Activated naive CD8-positive, alpha-beta T cell treated with anti-CD3 and anti-CD28 coated beads, Interleukin-2, amount 10 ng/mL, durations not matched to agents 7 days and 5 days (primary cell): Measurements from ENCODE around the gene CNPY3. TPM values are rescaled to one million over a fixed set of nuclear protein-coding genes. Genes with fewer than 3 reads are reported as not detected.
"Not testable (repeated sequence)": the region's sequence is repeated elsewhere in the genome, so short reads cannot be mapped to it uniquely, and the experiment has no call there.

Experiments
- ATAC-seq: fragments of 150-1000 bp; cut with Tn5 transposase; one replicate; pipeline ENCODE4 v1.10.0; 2021; ENCODE audit warnings: low read depth, moderate library complexity
- POLR2A ChIA-PET: fragments of 350-600 bp; sonication (Branson Sonifier 250); formaldehyde crosslinking; loops from one replicate; lab custom pipeline; 2021; ENCODE audit warnings: antibody characterized with exemption; lab: Charles Lee
- DNase-seq: peaks from one replicate; pipeline ENCODE4 v3.0.0; 2021
- H3K27ac Mint-ChIP-seq: one replicate; pipeline ENCODE4 v1.8.0; 2022; ENCODE audit warnings: mild to moderate bottlenecking, mixed read lengths
- H3K27me3 Mint-ChIP-seq: one replicate; pipeline ENCODE4 v1.8.0; 2022; ENCODE audit warnings: mild to moderate bottlenecking, moderate library complexity, mixed read lengths
- H3K36me3 Mint-ChIP-seq: one replicate; pipeline ENCODE4 v1.8.0; 2021; ENCODE audit warnings: mild to moderate bottlenecking, mixed read lengths
- H3K4me1 Mint-ChIP-seq: one replicate; pipeline ENCODE4 v1.8.0; 2021; ENCODE audit warnings: mixed read lengths
- H3K4me3 Mint-ChIP-seq: one replicate; pipeline ENCODE4 v1.8.0; 2022; ENCODE audit warnings: mild to moderate bottlenecking, moderate library complexity, mixed read lengths
- H3K9me3 Mint-ChIP-seq: one replicate; pipeline ENCODE4 v1.8.0; 2021; ENCODE audit warnings: mixed read lengths
- total RNA-seq, 2 experiments: library from RNA; stranded (reverse); gene quantifications; one replicate each; pipeline ENCODE4 v1.2.3, GENCODE V29; 2021

Gene CNPY3
- total RNA-seq, 2 experiments from 2014 or later, result 90.8 to 91.4 TPM

GRCh38 chr6:42925248-42925857, 3.9 kb upstream of the CNPY3 start:
- Mint-ChIP-seq H3K4me3 (no peak overlapping the region), H3K27me3 (no peaks in the 10 kb centered on the region)
- POLR2A ChIA-PET, result interaction anchor here (1.3 kb wide), 1 partner anchor 257 kb away, joined by 3 read pairs; the partner anchor contains the start of gene CUL9

GRCh38 chr6:42929821-42930360, 611 bp downstream of the CNPY3 start:
- no peaks in the 10 kb centered on the region for H3K27me3 Mint-ChIP-seq
- peak overlapping the region; percentile 96 for H3K4me3 Mint-ChIP-seq
- POLR2A ChIA-PET, result interaction anchor here (0.6 to 3.5 kb wide), 31 partner anchors 11 to 699 kb away, joined by 3 to 66 read pairs (median 5); partner anchors contain the start of genes CUL7, CUL9, GTPBP2 and KLC4
- ATAC-seq, result no peak
- H3K36me3 Mint-ChIP-seq, result peaks cover 15% of the 10 kb centered on the region
- no peaks in the 10 kb centered on the region for H3K9me3 Mint-ChIP-seq
- H3K27ac Mint-ChIP-seq, result peak overlapping the region; percentile 99
- peaks cover 35% of the 10 kb centered on the region for H3K4me1 Mint-ChIP-seq
- no peak for DNase-seq

More at GRCh38 chr6:42925248-42925857, 3.9 kb upstream of the CNPY3 start:
- ATAC-seq (no peak), DNase-seq (no peak)
- H3K27ac Mint-ChIP-seq, result no peak overlapping the region
- peaks cover 5% of the 10 kb centered on the region for H3K36me3 Mint-ChIP-seq
- no peaks in the 10 kb centered on the region for H3K9me3 Mint-ChIP-seq
- H3K4me1 Mint-ChIP-seq, result peaks cover 9% of the 10 kb centered on the region

GRCh38 chr6:42932412-42932811, 3.1 kb downstream of the CNPY3 start:
- ATAC-seq, result no peak
- Mint-ChIP-seq H3K27ac (peak overlapping the region; percentile 51), H3K36me3 (peaks cover 20% of the 10 kb centered on the region), H3K9me3 (no peaks in the 10 kb centered on the region), H3K27me3 (no peaks in the 10 kb centered on the region), H3K4me3 (peak overlapping the region; percentile 96), H3K4me1 (peaks cover 37% of the 10 kb centered on the region)
- POLR2A ChIA-PET, result interaction anchor here (1.5 kb wide), 1 partner anchor 52 kb away, joined by 3 read pairs; the partner anchor contains the start of gene PPP2R5D
- no peak for DNase-seq

GRCh38 chr6:42933205-42933604, 3.9 kb downstream of the CNPY3 start:
- Mint-ChIP-seq H3K4me3 (peak overlapping the region; percentile 96), H3K4me1 (peaks cover 39% of the 10 kb centered on the region), H3K27ac (peak overlapping the region; percentile 7), H3K36me3 (peaks cover 24% of the 10 kb centered on the region), H3K27me3 (no peaks in the 10 kb centered on the region), H3K9me3 (no peaks in the 10 kb centered on the region)
- ATAC-seq (no peak), DNase-seq (no peak)
- POLR2A ChIA-PET, result interaction anchor here (1.5 kb wide), 1 partner anchor 51 kb away, joined by 3 read pairs; the partner anchor contains the start of gene PPP2R5D

- Mint-ChIP-seq H3K27ac (no peak overlapping the region), H3K27me3 (no peaks in the 10 kb centered on the region), H3K4me1 (peaks cover 32% of the 10 kb centered on the region), H3K9me3 (no peaks in the 10 kb centered on the region), H3K4me3 (no peak overlapping the region), H3K36me3 (peaks cover 22% of the 10 kb centered on the region)
- POLR2A ChIA-PET, result interaction anchor here (0.6 to 1.2 kb wide), 3 partner anchors 36 to 154 kb away, joined by 3 to 5 read pairs (median 4); partner anchors contain the start of genes BICRAL and PEX6
- ATAC-seq (no peak), DNase-seq (no peak)
These were observed 6.0 kb downstream of the CNPY3 start for GRCh38 chr6:42935322-42935721.

GRCh38 chr6:42936398-42936797, 7.1 kb downstream of the CNPY3 start:
- no peak for DNase-seq
- Mint-ChIP-seq H3K9me3 (no peaks in the 10 kb centered on the region), H3K27me3 (no peaks in the 10 kb centered on the region), H3K4me1 (peaks cover 29% of the 10 kb centered on the region), H3K4me3 (no peak overlapping the region), H3K36me3 (peaks cover 22% of the 10 kb centered on the region), H3K27ac (no peak overlapping the region)
- POLR2A ChIA-PET, result interaction anchor here (0.6 kb wide), 1 partner anchor 58 kb away, joined by 4 read pairs; no protein-coding TSS in a partner anchor
- no peak for ATAC-seq

GRCh38 chr6:42937548-42938427, 8.5 kb downstream of the CNPY3 start:
- Mint-ChIP-seq H3K27ac (peak overlapping the region; percentile 68), H3K9me3 (no peaks in the 10 kb centered on the region), H3K36me3 (peaks cover 17% of the 10 kb centered on the region)

GRCh38 chr6:42938428-42938796, 9.1 kb downstream of the CNPY3 start:
- H3K9me3 Mint-ChIP-seq, result no peaks in the 10 kb centered on the region
- peaks cover 15% of the 10 kb centered on the region for H3K36me3 Mint-ChIP-seq
- no peak overlapping the region for H3K4me3 Mint-ChIP-seq
- DNase-seq (no peak), ATAC-seq (no peak)
- no peaks in the 10 kb centered on the region for H3K27me3 Mint-ChIP-seq
- POLR2A ChIA-PET, result interaction anchor here (1.1 kb wide), 1 partner anchor 19 kb away, joined by 3 read pairs; no protein-coding TSS in a partner anchor
- peaks cover 11% of the 10 kb centered on the region for H3K4me1 Mint-ChIP-seq
- peak overlapping the region; percentile 68 for H3K27ac Mint-ChIP-seq

More at GRCh38 chr6:42937548-42938427, 8.5 kb downstream of the CNPY3 start:
- ATAC-seq, result no peak
- POLR2A ChIA-PET, result interaction anchor here (0.8 to 1.1 kb wide), 2 partner anchors 17 to 20 kb away, joined by 3 to 5 read pairs; no protein-coding TSS in a partner anchor
- no peaks in the 10 kb centered on the region for H3K27me3 Mint-ChIP-seq
- no peak for DNase-seq
- H3K4me3 Mint-ChIP-seq, result no peak overlapping the region
- peaks cover 17% of the 10 kb centered on the region for H3K4me1 Mint-ChIP-seq

- Mint-ChIP-seq H3K27ac (no peak overlapping the region), H3K36me3 (peaks cover 14% of the 10 kb centered on the region)
- POLR2A ChIA-PET, result interaction anchor here (1.1 kb wide), 1 partner anchor 19 kb away, joined by 3 read pairs; no protein-coding TSS in a partner anchor
These were observed 9.9 kb downstream of the CNPY3 start for GRCh38 chr6:42938987-42939809.

GRCh38 chr6:42939810-42940167, 10.5 kb downstream of the CNPY3 start:
- no peaks in the 10 kb centered on the region for H3K9me3 Mint-ChIP-seq
- peaks cover 14% of the 10 kb centered on the region for H3K36me3 Mint-ChIP-seq
- POLR2A ChIA-PET, result no interaction called here
- no peaks in the 10 kb centered on the region for H3K27me3 Mint-ChIP-seq
- H3K4me3 Mint-ChIP-seq, result no peak overlapping the region
- DNase-seq, result no peak
- no peak for ATAC-seq
- peaks cover 6% of the 10 kb centered on the region for H3K4me1 Mint-ChIP-seq
- no peak overlapping the region for H3K27ac Mint-ChIP-seq

More at GRCh38 chr6:42938987-42939809, 9.9 kb downstream of the CNPY3 start:
- no peak for ATAC-seq
- H3K4me1 Mint-ChIP-seq, result peaks cover 9% of the 10 kb centered on the region
- no peaks in the 10 kb centered on the region for H3K27me3 Mint-ChIP-seq
- H3K4me3 Mint-ChIP-seq, result no peak overlapping the region
- H3K9me3 Mint-ChIP-seq, result no peaks in the 10 kb centered on the region
- no peak for DNase-seq

GRCh38 chr6:42940493-42941045, 11.3 kb downstream of the CNPY3 start:
- POLR2A ChIA-PET, result interaction anchor here (0.6 to 1.0 kb wide), 4 partner anchors 11 to 99 kb away, joined by 3 to 4 read pairs (median 4); partner anchors contain the start of genes CNPY3, PEX6 and PPP2R5D
- Mint-ChIP-seq H3K4me3 (no peak overlapping the region), H3K4me1 (peaks cover 5% of the 10 kb centered on the region), H3K27me3 (no peaks in the 10 kb centered on the region), H3K27ac (no peak overlapping the region), H3K36me3 (peaks cover 11% of the 10 kb centered on the region), H3K9me3 (no peaks in the 10 kb centered on the region)
- DNase-seq (no peak), ATAC-seq (no peak)

GRCh38 chr6:42941356-42941755, 12.1 kb downstream of the CNPY3 start:
- DNase-seq, H3K27ac Mint-ChIP-seq, H3K27me3 Mint-ChIP-seq, ATAC-seq, H3K4me1 Mint-ChIP-seq, H3K9me3 Mint-ChIP-seq, H3K4me3 Mint-ChIP-seq: not testable (repeated sequence)
- peaks cover 13% of the 10 kb centered on the region for H3K36me3 Mint-ChIP-seq
- POLR2A ChIA-PET, result interaction anchor here (1.0 kb wide), 1 partner anchor 43 kb away, joined by 4 read pairs; the partner anchor contains the start of gene PPP2R5D
